Activated naive CD8-positive, alpha-beta T cell treated with anti-CD3 and anti-CD28 coated beads for 36 hours (primary cell): ENCODE data around the gene RALY. TPM values are rescaled to one million over a fixed set of nuclear protein-coding genes. Genes with fewer than 3 reads are reported as not detected.

Source experiments
- DNase-seq: peaks from one replicate; pipeline ENCODE4 v3.0.0; 2021
- H3K27ac Mint-ChIP-seq: one replicate; pipeline ENCODE4 v1.8.0; 2022; ENCODE audit warnings: mild to moderate bottlenecking, moderate library complexity, mixed read lengths
- H3K27me3 Mint-ChIP-seq: one replicate; pipeline ENCODE4 v1.8.0; 2022; ENCODE audit warnings: mild to moderate bottlenecking, mixed read lengths
- H3K36me3 Mint-ChIP-seq: one replicate; pipeline ENCODE4 v1.8.0; 2021; ENCODE audit warnings: mild to moderate bottlenecking, mixed read lengths
- H3K4me1 Mint-ChIP-seq: one replicate; pipeline ENCODE4 v1.8.0; 2021; ENCODE audit warnings: mixed read lengths
- H3K4me3 Mint-ChIP-seq: one replicate; pipeline ENCODE4 v1.8.0; 2022; ENCODE audit warnings: mild to moderate bottlenecking, moderate library complexity, mixed read lengths
- H3K9me3 Mint-ChIP-seq: one replicate; pipeline ENCODE4 v1.8.0; 2022; ENCODE audit warnings: mixed read lengths
- total RNA-seq, 2 experiments: library from RNA; stranded (reverse); gene quantifications; one replicate each; pipeline ENCODE4 v1.2.3, GENCODE V29; 2021

The RALY gene
- total RNA-seq, 2 experiments from 2014 or later: 147 to 148 TPM

DNA sequence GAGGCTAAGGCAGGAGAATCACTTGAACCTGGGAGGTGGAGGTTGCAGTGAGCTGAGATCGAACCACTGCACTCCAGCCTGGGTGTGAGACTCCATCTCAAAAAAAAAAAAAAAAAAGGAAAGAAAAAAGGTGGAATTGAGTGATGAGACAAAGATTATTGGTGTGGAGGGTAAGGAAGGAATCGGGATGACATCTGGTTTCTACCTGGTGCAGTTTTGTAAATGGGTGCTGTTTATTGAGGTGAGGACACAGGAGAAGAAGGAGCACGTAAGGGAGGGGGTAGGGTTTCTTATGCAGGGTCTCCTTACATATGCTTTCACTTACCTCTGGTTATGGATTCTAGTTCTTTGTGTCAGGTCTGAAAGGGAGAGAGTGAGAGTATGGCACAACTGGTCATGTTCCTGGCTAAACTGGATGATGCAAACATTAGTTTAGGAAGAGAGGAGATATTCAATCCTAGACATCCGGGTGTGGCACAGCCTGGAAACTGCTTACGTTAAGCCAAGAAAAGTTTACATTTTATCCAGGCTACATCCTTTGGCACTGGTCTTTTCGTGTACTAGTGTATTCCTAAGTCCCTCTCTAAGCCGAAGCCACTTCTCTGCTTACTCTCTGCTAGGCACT, 5.4 kb downstream of the RALY start:
- no peak for DNase-seq
- no peaks in the 10 kb centered on the region for H3K27me3 Mint-ChIP-seq
- H3K27ac Mint-ChIP-seq: no peak overlapping the region
- H3K9me3 Mint-ChIP-seq: no peaks in the 10 kb centered on the region
- H3K4me1 Mint-ChIP-seq: peaks cover 74% of the 10 kb centered on the region
- peaks cover 44% of the 10 kb centered on the region for H3K36me3 Mint-ChIP-seq
- H3K4me3 Mint-ChIP-seq: no peak overlapping the region

- H3K4me3 Mint-ChIP-seq: no peak overlapping the region
- no peak overlapping the region for H3K27ac Mint-ChIP-seq
- peaks cover 37% of the 10 kb centered on the region for H3K36me3 Mint-ChIP-seq
- no peak for DNase-seq
- H3K9me3 Mint-ChIP-seq: no peaks in the 10 kb centered on the region
- H3K27me3 Mint-ChIP-seq: no peaks in the 10 kb centered on the region
- H3K4me1 Mint-ChIP-seq: peaks cover 80% of the 10 kb centered on the region
Observed at GRCh38 chr20:34001378-34001777, 7.7 kb downstream of the RALY start.

- Mint-ChIP-seq H3K4me3 (no peak overlapping the region), H3K27ac (no peak overlapping the region), H3K4me1 (peaks cover 73% of the 10 kb centered on the region)
Observed at GRCh38 chr20:34004227-34004626, 10.5 kb downstream of the RALY start.

GRCh38 chr20:34004790-34005457, 11.2 kb downstream of the RALY start:
- Mint-ChIP-seq H3K27me3 (no peaks in the 10 kb centered on the region), H3K9me3 (no peaks in the 10 kb centered on the region), H3K4me1 (peaks cover 73% of the 10 kb centered on the region), H3K4me3 (no peak overlapping the region), H3K27ac (no peak overlapping the region), H3K36me3 (peaks cover 30% of the 10 kb centered on the region)
- DNase-seq: no peak

More at GRCh38 chr20:34004227-34004626, 10.5 kb downstream of the RALY start:
- H3K36me3 Mint-ChIP-seq: peaks cover 33% of the 10 kb centered on the region
- DNase-seq: no peak
- H3K9me3 Mint-ChIP-seq: no peaks in the 10 kb centered on the region
- no peaks in the 10 kb centered on the region for H3K27me3 Mint-ChIP-seq

- Mint-ChIP-seq H3K27ac (no peak overlapping the region), H3K4me1 (peaks cover 68% of the 10 kb centered on the region), H3K27me3 (no peaks in the 10 kb centered on the region)
Observed at GRCh38 chr20:34006619-34007018, 12.9 kb downstream of the RALY start.

DNA sequence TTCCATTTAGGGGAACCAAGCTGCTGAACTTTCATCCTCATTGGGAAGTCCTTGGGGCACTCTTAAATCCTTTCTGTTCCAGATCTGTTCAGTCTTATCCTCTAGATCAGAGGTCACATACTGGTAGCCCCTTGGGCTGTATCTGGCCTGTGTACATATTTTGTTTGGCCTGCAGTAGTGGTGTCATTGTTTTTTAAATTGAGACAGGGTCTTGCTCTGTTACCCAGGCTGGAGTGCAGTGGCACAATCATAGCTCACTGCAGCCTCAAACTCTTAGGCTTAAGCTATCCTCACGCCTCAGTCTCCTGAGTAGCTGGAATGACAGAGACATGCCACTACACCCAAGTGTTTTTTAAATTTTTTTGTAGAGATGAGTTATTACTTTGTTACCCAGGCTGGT, 14.8 kb downstream of the RALY start:
- no peak overlapping the region for H3K4me3 Mint-ChIP-seq
- H3K27me3 Mint-ChIP-seq: no peaks in the 10 kb centered on the region
- no peak for DNase-seq
- no peak overlapping the region for H3K27ac Mint-ChIP-seq
- H3K4me1 Mint-ChIP-seq: peaks cover 70% of the 10 kb centered on the region
- no peaks in the 10 kb centered on the region for H3K9me3 Mint-ChIP-seq
- H3K36me3 Mint-ChIP-seq: peaks cover 21% of the 10 kb centered on the region

More at GRCh38 chr20:34006619-34007018, 12.9 kb downstream of the RALY start:
- peaks cover 30% of the 10 kb centered on the region for H3K36me3 Mint-ChIP-seq
- no peak overlapping the region for H3K4me3 Mint-ChIP-seq
- H3K9me3 Mint-ChIP-seq: no peaks in the 10 kb centered on the region
- DNase-seq: no peak

DNA sequence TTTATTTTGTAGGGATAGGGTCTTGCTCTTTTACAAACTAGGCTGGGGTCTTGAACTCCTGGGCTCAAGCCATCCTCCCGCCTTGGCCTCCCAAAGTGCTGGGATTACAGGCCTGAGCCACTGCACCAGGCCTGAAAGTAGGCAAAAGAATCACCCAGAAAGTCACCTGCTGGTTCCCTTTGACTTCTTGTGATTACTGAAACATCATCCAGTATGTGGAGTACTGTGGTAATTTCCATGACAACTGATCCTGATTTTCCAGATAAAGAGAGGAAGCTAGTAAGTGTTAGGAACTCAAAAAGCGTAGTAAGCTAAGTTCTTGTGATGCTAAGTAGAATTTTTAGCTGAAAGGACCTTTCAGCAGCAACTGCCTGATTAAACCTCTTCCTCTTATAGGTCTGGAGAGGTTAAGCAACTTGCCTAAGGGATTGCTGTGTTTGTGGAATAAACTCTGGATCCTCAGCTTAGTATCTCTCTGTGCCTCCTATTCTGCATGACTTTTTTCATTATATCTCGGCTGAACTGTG, 16.8 kb downstream of the RALY start:
- DNase-seq: no peak
- Mint-ChIP-seq H3K9me3 (no peaks in the 10 kb centered on the region), H3K4me1 (peaks cover 71% of the 10 kb centered on the region), H3K27me3 (no peaks in the 10 kb centered on the region), H3K36me3 (peaks cover 15% of the 10 kb centered on the region), H3K4me3 (no peak overlapping the region), H3K27ac (no peak overlapping the region)

- H3K4me3 Mint-ChIP-seq: no peak overlapping the region
- H3K27me3 Mint-ChIP-seq: no peaks in the 10 kb centered on the region
- DNase-seq: no peak
- H3K36me3 Mint-ChIP-seq: peaks cover 15% of the 10 kb centered on the region
- no peak overlapping the region for H3K27ac Mint-ChIP-seq
- H3K9me3 Mint-ChIP-seq: no peaks in the 10 kb centered on the region
- H3K4me1 Mint-ChIP-seq: peaks cover 73% of the 10 kb centered on the region
Observed at GRCh38 chr20:34011275-34011674, 17.6 kb downstream of the RALY start.

- H3K36me3 Mint-ChIP-seq: peaks cover 10% of the 10 kb centered on the region
- DNase-seq: no peak
- no peak overlapping the region for H3K27ac Mint-ChIP-seq
- H3K4me1 Mint-ChIP-seq: peaks cover 79% of the 10 kb centered on the region
- no peak overlapping the region for H3K4me3 Mint-ChIP-seq
- no peaks in the 10 kb centered on the region for H3K9me3 Mint-ChIP-seq
- H3K27me3 Mint-ChIP-seq: no peaks in the 10 kb centered on the region
Observed at GRCh38 chr20:34012330-34012729, 18.6 kb downstream of the RALY start.

GRCh38 chr20:34012735-34013134, 19.0 kb downstream of the RALY start:
- Mint-ChIP-seq H3K4me3 (no peak overlapping the region), H3K36me3 (peaks cover 9% of the 10 kb centered on the region), H3K9me3 (no peaks in the 10 kb centered on the region), H3K4me1 (peaks cover 82% of the 10 kb centered on the region), H3K27me3 (no peaks in the 10 kb centered on the region), H3K27ac (no peak overlapping the region)
- no peak for DNase-seq

DNA sequence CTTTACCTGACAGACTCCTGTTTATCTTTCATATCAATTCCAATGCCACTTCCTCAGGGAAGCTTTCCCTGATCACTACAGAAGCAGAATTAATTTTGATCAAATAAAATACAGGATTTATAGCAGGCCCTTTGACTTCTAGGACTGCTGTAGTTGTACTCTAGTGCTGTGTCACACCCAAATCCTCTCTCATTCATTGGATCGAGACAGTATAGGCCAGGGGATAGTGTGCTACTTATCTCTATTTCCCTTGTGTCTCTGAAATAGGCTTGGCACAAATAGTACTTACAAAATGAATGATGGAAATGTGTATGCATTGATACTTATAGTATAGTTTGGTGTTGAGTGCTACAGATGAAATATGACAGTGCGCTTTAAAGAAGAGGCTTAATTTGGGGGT, 19.8 kb downstream of the RALY start:
- Mint-ChIP-seq H3K4me3 (no peak overlapping the region), H3K9me3 (no peaks in the 10 kb centered on the region), H3K27ac (no peak overlapping the region), H3K36me3 (peaks cover 6% of the 10 kb centered on the region), H3K4me1 (peaks cover 82% of the 10 kb centered on the region), H3K27me3 (no peaks in the 10 kb centered on the region)
- no peak for DNase-seq

DNA sequence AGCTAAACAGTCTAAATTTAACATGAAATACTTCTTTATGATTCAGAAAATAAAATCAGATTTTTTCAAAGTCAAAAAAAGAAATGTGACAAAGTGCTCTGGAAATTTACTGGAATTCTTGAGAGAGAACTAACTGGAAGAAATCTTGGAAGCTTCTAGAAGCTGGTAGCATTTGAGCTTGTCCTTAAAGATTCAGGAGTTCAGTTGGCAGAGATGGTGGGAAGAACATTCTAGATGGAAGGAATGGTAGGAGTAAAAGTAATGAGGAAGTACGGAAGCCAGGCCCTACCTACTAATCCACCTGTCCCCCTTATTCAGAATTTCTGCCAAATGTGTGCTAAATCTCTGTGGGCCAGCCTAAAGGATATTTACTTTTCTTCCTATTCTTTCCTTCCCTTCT, 21.2 kb downstream of the RALY start:
- no peaks in the 10 kb centered on the region for H3K9me3 Mint-ChIP-seq
- H3K4me1 Mint-ChIP-seq: peaks cover 73% of the 10 kb centered on the region
- H3K36me3 Mint-ChIP-seq: peaks cover 5% of the 10 kb centered on the region
- H3K4me3 Mint-ChIP-seq: no peak overlapping the region
- H3K27ac Mint-ChIP-seq: no peak overlapping the region
- H3K27me3 Mint-ChIP-seq: no peaks in the 10 kb centered on the region
- DNase-seq: no peak

DNA sequence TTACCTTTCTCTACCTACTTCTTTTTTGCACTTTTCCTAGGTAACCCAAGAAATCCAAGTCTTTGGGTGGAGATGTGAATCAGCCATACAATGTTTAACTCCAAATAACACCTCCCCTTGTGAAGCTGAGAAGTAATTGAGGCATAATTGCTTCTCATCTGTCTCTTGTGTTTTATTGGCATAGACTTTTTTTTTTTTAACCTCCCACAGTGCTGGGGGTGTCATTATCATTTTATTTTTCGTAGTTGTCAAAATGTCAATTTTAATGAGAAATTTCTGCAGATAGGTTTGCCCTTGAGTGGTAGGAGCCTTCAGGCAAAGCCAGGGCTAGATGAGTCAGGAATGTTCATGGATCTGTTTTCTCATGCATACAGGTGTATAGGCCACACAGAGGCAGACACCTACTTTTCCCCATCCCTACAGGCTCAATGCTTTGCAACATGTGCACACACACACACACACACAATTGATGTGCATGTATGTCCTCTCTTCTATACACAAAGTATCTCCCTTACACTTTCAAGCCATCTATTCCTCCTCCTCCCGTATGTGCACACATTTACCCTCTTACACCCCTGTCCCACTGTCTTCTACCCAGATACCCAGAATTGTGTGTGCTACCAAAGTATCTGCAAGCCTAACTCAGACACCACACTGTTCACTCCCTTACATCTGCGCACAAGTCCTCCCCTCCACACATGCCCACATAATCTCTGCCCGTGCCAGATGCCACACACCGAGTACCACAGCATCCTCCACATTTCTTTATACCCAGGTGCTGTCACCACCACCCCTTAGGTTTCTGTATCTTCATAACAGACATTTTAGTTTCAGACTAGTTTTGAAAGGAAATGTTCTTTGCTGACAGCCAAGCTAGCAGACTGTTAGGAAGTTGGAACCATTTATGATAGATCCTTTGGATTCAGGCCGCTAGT, 22.0 kb downstream of the RALY start:
- no peaks in the 10 kb centered on the region for H3K9me3 Mint-ChIP-seq
- DNase-seq: no peak
- H3K36me3 Mint-ChIP-seq: peaks cover 9% of the 10 kb centered on the region
- no peak overlapping the region for H3K4me3 Mint-ChIP-seq
- peak overlapping the region; percentile 5 for H3K27ac Mint-ChIP-seq
- H3K4me1 Mint-ChIP-seq: peaks cover 76% of the 10 kb centered on the region
- H3K27me3 Mint-ChIP-seq: no peaks in the 10 kb centered on the region

GRCh38 chr20:34016736-34017135, 23.0 kb downstream of the RALY start:
- Mint-ChIP-seq H3K27me3 (no peaks in the 10 kb centered on the region), H3K36me3 (peaks cover 13% of the 10 kb centered on the region), H3K4me1 (peaks cover 75% of the 10 kb centered on the region), H3K9me3 (no peaks in the 10 kb centered on the region), H3K27ac (no peak overlapping the region), H3K4me3 (no peak overlapping the region)
- no peak for DNase-seq

- H3K4me1 Mint-ChIP-seq: peaks cover 76% of the 10 kb centered on the region
- no peaks in the 10 kb centered on the region for H3K9me3 Mint-ChIP-seq
- no peak overlapping the region for H3K4me3 Mint-ChIP-seq
- no peaks in the 10 kb centered on the region for H3K27me3 Mint-ChIP-seq
- no peak for DNase-seq
- peak overlapping the region; percentile 22 for H3K27ac Mint-ChIP-seq
- peaks cover 11% of the 10 kb centered on the region for H3K36me3 Mint-ChIP-seq
Observed at GRCh38 chr20:34017610-34018009, 23.9 kb downstream of the RALY start.
